Lung microvascular endothelial cell (primary cell): Measurements from ENCODE around the gene CCN2. TPM values are rescaled to one million over a fixed set of nuclear protein-coding genes. Genes with fewer than 3 reads are reported as not detected.

Source experiments
- DNase-seq, 2 donors: peaks; one replicate each; pipeline versions ENCODE4 v3.0.0 to v3.0.0-alpha.2; 2010; ENCODE audit warnings: low read depth in 2 of 2
- total RNA-seq: library from RNA; depleted of rRNA; stranded (reverse); fragments of >200 nt; gene quantifications from 2 replicates; pipeline ENCODE4 v1.2.1, GENCODE V29; 2014

The CCN2 gene
- total RNA-seq, 1 donor from 2014 or later: 265 TPM

DNA sequence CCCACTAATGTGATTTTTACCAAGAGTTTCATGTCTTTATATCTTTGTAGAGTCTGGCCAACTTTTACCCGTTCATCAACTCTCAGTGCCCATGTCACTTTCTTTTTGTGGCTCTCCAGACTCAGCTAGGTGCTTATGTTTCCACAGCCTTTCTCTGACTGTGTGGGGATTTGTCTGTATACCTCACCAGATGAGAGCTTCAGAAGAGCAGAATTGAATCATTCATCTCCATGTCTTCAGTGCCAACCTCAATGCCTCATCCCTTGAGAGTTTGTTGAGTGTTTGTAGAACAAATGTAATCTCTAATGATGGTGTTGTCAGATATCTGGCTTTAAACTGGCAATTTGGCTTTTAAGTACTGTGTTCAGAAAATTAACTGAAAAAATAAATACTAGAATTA is 16.8 kb upstream of the CCN2 start:
- DNase-seq: no peak

DNA sequence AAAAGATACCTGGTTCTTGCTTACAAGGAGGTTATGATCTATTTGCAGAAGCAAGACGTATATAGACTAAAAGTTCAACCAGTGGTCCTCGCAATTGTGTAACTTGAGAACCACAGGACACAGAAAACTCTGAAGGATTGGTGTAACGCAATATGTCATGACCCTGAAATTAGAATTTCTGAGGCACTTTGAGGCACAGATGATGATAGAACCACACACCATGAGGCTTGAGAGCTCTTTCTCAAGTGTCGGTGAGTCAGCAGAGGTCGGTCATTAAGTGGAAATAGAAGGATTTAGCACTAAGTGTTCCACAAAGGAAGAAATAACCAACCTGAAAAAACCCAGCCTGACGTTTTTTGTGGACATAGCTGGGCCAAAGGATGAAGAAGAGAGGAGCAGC is 15.3 kb upstream of the CCN2 start:
- DNase-seq: no peak

DNA sequence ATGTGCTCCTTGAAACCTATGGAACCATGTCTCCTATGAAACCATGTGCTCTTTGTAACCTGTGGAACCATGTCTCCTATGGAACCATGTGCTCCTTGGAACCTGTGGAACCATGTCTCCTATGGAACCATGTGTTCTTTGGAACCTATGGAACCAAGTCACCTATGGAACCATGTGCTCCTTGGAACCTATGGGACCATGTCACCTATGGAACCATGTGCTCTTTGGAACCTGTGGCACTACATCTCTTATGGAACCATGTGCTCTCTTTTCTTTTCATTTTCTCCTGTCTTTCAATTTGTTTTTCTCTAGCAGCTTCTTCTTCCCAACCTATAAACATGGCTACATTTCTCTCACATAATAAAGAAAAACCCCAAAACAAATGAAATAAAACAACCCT is 11.9 kb upstream of the CCN2 start:
- DNase-seq: no peak

DNA sequence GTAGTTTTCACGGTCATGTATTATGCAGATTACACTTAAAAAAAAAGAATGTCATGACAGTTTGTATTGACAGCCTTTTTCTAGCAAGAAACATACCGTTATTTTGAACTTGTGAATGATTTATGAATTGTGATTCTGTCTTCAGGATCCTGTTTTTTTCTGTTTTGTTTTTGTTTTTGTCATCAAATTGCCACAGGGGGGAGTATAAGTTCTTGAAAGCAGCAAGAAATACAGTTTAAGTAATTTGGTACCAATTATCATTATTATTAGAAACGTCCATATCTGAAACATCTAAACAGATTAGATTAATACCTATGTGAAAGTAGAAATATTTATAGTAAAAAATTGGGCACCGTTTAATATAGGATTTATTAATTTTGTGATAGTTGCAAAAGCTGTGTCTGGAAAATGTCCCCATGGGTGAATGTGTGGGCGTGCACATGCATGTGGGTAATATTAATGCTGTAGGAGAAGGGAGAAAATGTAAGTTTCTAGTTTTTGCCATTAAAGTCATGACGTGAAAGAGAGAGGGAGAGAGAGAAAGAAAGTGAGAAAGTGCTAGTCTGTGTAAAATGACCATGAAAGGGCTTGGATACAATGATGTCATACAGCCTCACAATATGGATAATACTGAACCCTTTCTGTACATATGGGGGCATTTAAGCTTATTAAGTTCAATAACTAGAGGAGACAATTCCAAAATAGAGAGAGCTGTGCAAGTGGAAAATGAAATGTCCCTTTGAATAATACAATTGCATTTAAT is 9.4 kb upstream of the CCN2 start:
- peak; percentile 39 to 68 for DNase-seq

DNA sequence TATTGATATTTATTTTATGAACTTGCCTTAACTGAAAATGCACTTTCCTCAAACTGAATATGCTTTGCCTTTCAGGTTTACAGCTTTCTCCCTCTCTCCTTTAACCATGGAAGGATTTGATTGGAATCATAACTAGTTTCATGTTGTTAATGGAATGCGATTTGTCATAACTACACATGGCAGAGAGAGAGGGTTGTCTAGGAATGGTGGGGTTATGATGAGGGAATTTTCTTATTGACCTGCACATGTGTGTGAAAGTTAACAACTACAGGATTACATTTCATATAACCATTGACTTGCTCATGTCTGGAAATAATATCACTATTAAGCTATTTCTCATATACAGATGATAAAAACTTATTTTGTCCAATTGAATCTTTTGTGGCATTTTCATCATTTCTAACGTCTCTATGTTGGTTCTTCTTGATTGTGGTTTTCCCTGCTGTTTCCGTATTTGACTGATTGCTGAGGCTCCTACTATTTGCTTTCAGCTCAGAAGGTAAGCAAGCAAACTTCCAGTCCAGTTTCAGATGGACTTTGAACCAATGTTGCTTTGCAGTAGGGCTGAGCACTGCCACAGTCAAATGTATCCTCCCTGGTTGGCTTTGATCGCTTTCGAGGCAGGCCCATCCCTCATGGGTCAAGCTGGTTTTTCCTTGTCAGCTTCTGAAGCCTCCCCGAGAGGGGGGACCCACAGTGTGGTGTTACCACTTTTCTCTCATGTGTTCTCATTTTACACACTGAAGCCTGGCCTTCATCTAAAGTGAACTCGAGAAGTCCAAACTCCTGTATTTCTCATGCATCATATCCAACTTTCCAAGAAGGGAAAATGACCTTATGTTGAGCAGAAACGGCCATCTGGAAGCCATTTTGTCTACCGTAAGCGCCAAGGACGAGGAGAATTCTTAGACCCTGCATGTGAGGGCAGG is 7.6 kb upstream of the CCN2 start:
- no peak for DNase-seq

DNA sequence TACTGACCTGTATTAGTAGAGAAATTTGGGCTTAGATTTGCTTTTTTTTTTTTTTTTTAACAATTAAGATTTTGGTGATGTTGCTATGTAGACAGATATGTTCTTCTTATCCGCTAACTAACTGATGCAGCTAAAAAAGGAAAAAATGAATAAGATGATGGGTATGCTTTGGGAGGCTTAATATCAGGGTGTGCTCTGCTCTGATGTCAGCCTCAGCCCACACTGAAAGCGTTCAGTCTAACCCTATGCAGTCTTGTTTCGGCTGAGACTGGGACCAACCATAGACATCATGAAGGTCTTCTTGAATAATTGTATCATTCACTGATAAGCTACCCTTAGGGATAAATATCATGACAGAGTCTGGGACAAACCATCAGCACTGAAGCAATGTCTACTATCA is 6.9 kb upstream of the CCN2 start:
- no peak for DNase-seq

DNA sequence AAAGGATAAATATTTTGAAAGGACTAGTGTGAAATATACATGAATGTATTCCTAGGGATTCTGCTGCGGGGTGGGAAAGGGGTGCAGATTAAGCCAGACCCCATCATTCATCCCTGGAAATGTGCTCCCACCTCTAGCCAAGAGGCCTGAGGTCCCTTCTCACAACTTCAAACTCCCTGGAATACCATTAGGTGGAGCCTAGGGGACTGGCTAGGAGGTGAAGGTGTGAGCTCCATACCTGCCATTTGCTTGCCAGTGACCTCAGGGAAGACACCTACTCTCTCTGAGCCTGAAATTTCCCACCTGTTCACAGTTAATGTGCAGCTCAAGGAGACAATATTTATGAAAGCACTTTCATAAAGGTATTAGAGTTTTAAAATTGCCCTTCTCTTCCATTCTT is 4.7 kb upstream of the CCN2 start:
- no peak for DNase-seq

DNA sequence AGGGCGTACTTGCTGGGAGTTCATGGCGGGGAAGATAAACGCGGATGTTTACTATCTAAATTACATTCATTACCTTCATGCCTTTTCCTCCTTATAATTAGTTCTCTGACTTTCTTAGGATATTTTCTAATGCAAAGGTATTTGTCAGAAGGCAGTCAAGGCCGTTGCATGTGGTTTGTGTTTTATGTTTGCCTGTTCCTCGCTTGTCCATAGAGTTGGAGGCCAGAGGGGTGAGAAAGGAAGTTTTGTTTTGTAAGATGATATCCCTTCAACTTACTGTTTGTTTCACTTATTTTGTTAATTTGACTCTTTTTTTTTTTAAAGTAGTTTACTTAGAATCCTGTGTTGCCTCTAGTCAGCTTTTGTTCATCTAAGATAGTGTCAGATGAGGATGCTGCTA is 4.0 kb upstream of the CCN2 start:
- DNase-seq: no peak

DNA sequence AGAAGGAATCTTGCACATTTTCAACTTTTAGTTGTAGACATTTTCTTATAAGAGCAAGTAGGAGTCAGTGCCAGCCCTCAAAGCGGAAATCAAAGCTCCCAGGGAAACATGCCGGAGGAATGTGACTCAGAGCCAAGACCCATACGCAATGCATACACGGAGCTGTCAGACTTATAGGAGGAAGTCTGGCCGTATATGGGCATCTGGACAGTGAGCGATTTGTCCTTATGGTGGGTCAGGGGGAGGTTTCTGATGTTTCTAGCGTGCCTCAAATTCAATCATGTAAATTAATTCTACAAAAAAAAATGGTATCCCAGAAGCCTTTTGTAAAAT is 3.6 kb upstream of the CCN2 start:
- peak; percentile 60 to 98 for DNase-seq

DNA sequence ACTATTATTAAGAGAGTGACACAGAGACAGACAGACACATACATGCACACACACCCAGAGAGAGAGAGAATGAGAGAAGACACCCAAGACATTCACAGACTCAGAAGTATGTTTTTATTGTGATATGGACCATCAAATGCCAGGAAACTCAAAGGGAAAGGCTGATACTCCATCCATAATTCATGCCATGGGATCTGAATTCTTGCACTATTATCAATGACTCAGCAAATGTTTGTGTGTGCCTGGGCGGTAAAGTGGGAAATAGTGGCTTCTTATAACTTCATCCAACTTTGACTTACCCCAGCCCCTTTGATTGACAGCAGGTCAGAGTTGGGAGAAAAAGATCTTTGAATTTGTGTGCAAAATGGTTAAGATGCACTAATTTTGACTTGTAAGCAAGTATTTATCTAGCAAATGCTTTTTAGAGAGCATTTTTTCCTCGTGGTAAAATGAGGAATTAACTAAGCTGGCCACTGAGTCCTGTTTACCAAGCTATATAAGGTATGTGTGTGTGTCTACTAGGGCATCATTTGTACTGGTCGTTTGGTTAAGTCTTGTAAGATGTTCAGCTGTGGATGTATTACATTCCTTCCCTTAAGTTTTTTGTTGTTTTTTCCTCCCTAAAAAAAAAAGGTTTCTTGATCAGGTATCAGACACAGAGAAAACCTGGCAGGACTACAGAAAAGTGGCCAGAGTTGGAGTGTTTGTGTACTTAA is 3.0 kb upstream of the CCN2 start:
- DNase-seq: peak; percentile 36 to 65

DNA sequence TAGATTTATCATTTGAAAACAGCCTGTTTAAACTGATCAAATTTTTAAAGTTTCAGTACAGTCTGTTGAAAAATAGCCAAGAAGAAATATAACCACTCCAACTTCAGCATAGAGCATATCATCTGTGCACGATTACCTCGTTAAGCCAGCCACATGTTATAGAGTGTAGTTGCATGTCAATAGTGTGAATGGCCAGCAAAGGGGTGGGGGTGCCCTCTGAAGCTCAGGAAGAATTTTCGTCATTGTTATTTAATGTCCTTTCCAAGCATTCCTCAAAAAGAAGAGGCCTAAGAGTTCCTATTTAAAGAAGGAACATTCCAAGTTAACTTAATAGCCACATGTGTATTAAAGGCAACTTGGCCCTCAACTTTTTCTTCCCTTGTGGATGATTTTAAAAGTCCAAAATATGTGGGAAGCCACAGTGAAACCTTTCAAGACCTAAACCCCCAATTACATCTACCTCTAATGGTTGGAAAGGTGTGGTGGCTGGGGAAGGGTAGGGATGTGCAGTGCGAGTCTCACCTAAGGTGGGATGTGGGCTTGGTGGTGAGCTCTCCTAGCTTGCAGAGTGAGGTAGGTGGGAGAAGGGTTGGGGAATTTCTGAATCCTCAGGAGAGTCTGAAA is 1.8 kb upstream of the CCN2 start:
- DNase-seq: no peak

DNA sequence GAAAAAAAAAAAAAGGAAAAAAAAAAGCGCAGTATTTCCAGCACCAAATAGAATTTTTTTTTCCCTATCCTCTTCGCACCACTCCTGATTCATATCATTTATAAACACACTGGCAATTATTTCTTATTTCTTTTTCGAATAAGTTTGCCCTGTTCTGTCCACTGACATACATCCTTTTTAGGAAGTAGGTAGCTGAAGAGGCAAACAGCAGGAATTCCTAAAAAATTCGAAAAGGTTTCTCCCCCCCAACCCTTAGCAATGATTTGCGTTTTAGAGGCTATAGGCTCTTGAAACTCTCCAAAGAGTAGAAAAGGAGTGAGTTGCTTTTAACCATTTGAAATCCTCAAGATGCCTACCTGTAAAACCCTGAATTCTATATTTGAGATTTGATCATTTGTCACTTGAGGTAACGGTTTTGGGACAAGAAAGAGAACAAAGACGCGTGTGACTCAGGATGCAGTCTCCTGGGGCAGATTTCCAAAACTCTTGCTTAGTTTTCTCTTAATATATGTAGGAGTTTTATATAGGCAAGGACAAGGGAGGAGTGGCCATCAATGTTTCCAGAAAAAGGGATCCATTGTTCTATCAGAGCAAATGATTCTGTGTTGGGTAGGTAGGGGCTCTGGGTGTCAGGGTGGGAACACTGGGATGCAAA is 531 bp upstream of the CCN2 start:
- DNase-seq: no peak

DNA sequence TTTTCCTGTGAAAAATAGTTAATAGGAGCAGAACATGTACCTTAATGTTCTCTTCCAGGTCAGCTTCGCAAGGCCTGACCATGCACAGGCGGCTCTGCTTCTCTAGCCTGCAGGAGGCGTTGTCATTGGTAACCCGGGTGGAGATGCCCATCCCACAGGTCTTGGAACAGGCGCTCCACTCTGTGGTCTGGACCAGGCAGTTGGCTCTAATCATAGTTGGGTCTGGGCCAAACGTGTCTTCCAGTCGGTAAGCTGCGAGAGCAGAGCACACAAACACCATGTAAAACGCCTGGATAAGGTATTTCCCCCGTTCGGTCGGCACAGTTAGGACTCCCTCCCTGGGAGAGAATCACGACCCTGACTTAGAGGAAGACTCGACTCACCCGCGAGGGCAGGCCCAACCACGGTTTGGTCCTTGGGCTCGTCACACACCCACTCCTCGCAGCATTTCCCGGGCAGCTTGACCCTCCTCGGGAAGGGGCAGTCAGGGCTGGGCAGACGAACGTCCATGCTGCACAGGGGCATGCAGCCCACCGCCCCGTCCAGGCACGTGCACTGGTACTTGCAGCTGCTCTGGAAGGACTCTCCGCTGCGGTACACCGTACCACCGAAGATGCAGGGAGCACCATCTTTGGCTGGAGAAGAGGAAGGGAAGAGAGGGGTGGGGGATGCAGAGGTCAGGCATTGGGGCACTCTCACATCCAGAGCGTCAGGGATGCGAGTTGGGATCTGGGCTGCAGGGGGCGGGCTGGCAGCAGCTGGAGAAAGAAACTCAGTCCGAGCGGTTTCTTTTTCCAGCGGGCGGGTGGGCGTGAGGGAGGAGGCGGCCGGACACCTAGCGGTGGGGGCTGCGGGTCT is 1.0 kb downstream of the CCN2 start:
- peak; percentile 86 to 89 for DNase-seq

DNA sequence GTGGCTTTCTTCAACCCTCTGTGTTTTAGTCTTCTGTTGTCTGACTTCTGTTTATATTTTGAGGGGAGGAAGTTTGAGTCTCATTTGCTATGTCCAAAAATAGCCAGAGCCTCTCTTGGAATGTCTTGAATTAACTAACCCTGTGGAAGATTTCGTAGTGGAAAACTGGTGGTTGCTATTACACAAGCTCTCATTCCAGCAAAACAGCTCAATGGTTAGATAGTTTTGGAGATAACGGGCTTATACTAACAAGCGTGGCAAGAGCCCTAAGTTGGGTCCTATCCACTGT is 1.6 kb downstream of the CCN2 start:
- DNase-seq: no peak

DNA sequence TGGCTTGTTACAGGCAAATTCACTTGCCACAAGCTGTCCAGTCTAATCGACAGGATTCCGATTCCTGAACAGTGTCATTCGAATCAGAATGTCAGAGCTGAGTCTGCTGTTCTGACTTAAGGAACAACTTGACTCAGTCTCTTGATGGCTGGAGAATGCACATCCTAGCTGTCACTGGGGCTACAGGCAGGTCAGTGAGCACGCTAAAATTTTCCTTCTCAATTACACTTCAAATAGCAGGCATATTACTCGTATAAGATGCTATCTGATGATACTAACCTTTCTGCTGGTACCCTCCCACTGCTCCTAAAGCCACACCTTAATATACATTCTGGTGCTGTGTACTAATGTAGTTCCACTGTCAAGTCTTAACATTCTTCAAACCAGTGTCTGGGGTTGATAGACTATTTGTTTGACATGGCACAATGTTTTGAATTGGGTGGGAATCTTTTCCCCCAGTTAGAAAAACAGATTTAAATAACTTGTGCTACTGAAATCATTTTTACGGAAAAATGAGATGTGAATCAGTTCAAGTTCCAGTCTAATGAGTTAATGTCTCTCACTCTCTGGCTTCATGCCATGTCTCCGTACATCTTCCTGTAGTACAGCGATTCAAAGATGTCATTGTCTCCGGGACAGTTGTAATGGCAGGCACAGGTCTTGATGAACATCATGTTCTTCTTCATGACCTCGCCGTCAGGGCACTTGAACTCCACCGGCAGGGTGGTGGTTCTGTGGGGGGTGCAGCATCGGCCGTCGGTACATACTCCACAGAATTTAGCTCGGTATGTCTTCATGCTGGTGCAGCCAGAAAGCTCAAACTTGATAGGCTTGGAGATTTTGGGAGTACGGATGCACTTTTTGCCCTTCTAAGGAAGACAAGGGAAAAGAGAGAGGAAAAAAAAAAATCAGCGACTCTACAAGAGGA is 2.2 kb downstream of the CCN2 start:
- DNase-seq: peak; percentile 70 to 87

DNA sequence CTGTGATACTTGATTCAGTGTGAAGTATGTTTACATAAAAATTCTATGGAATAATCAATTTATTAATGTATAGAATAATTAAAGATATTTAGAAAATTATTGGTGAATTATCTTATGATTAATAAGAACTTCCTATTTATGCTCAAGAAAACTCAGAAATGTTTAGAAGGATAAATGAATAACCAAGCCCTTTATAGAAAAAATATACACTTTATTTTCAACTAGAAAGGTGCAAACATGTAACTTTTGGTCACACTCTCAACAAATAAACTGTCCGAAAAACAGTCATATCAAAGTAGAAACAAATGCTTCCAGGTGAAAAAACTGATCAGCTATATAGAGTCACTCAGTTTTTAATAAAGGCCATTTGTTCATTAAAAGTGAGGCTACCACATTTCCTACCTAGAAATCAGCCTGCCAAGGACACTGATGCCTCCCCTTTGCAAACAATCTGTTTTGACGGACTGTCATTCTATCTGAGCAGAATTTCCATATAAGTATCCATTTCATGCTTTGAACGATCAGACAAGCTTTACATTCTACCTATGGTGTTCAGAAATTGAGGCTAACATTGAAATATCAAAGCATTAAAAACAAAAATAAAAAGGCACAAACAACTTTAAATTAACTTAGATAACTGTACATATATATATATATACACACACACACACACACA is 3.0 kb downstream of the CCN2 start:
- DNase-seq: peak; percentile 65 to 79

DNA sequence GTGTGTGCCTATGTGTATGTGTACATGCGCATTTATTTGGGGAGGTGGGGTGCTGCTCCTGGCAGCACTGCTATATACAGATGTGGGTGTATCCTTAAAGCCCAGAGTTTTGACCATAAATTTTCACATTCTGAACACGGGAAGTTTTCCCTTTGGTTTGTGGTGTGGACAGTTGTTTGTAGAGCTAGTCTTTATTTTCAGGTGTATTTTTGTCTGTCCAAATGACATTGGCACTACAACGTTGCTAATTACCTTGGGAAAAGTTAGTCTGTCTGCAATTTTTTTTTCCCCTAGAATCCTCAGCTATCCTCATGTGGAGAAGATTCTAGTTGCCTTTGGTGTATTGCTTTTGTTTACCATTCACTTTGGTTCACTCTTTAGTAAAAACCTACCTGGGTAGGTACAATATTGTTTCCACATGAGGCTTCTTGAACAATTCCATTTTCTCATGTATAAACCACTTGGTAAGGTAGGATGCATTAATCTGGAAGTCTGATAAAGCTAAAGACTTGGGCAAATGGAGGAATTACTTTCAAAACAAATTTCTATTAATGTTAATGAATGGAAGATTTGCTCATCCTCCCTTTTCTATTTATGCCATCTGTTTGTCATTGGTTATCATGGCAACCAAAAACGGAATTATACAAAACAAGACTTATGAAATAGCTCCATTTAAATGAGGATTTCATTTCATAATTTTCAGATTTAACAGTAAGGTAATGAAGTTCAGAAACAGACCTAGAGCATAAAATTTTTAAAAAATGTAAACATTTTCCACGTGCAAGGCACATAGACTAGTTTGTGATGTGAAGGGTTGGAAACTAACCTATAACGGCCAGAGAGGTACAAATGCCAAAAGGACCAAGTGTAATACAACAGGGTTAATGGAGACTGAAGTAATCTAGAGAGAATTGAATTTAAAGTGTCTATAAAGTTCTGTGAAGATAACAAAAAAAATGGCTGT is 3.9 kb downstream of the CCN2 start:
- DNase-seq: peak; percentile 86 to 90
